ENCODE measurements around the gene C7orf57.

The C7orf57 gene

GRCh38 chr7:48083114-48083830 lies 47.9 kb downstream of the C7orf57 start:
- TF ChIP-seq, protein P1, sequence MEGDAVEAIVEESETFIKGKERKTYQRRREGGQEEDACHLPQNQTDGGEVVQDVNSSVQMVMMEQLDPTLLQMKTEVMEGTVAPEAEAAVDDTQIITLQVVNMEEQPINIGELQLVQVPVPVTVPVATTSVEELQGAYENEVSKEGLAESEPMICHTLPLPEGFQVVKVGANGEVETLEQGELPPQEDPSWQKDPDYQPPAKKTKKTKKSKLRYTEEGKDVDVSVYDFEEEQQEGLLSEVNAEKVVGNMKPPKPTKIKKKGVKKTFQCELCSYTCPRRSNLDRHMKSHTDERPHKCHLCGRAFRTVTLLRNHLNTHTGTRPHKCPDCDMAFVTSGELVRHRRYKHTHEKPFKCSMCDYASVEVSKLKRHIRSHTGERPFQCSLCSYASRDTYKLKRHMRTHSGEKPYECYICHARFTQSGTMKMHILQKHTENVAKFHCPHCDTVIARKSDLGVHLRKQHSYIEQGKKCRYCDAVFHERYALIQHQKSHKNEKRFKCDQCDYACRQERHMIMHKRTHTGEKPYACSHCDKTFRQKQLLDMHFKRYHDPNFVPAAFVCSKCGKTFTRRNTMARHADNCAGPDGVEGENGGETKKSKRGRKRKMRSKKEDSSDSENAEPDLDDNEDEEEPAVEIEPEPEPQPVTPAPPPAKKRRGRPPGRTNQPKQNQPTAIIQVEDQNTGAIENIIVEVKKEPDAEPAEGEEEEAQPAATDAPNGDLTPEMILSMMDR (conservative IDR thresholded peaks at IDR 0.05; ENCODE audit: low read depth, low read length): no peak
- H3K4me3 ChIP-seq (ENCODE audit: low read depth, low read length): no peak overlapping the region
- peak; percentile 81 for DNase-seq (ENCODE audit: low read depth)

GRCh38 chr7:48084727-48085432 lies 49.5 kb downstream of the C7orf57 start:
- no peak overlapping the region for H3K4me3 ChIP-seq (ENCODE audit: low read depth, low read length)
- TF ChIP-seq, protein P1 (conservative IDR thresholded peaks at IDR 0.05; ENCODE audit: low read depth, low read length): no peak
- peak; percentile 99 for DNase-seq (ENCODE audit: low read depth)

GRCh38 chr7:48085433-48085791 lies 50.1 kb downstream of the C7orf57 start:
- DNase-seq (ENCODE audit: low read depth): no peak

GRCh38 chr7:48085942-48086341 lies 50.6 kb downstream of the C7orf57 start:
- TF ChIP-seq, protein P1 (conservative IDR thresholded peaks at IDR 0.05; ENCODE audit: low read depth, low read length): no peak
- no peak for DNase-seq (ENCODE audit: low read depth)
- H3K4me3 ChIP-seq (ENCODE audit: low read depth, low read length): no peak overlapping the region

More at GRCh38 chr7:48085433-48085791, 50.1 kb downstream of the C7orf57 start:
- H3K4me3 ChIP-seq (ENCODE audit: low read depth, low read length): no peak overlapping the region
- TF ChIP-seq, protein P1 (conservative IDR thresholded peaks at IDR 0.05; ENCODE audit: low read depth, low read length): no peak

- DNase-seq (ENCODE audit: low read depth): peak; percentile 77
- no peak overlapping the region for H3K4me3 ChIP-seq (ENCODE audit: low read depth, low read length)
- TF ChIP-seq, protein P1 (conservative IDR thresholded peaks at IDR 0.05; ENCODE audit: low read depth, low read length): no peak
Measured at GRCh38 chr7:48087349-48087748, 52.0 kb downstream of the C7orf57 start.

- peak; percentile 98 for DNase-seq (ENCODE audit: low read depth)
- peak overlapping the region; percentile 87 for H3K4me3 ChIP-seq (ENCODE audit: low read depth, low read length)
- TF ChIP-seq, protein P1 (conservative IDR thresholded peaks at IDR 0.05; ENCODE audit: low read depth, low read length): no peak
Measured at GRCh38 chr7:48088559-48089045, 53.3 kb downstream of the C7orf57 start.

Data from choroid plexus epithelial cell (primary cell).